GM21528 (cell line): ENCODE measurements around the gene BLACAT1.

Source experiments
- ATAC-seq: cut with Tn5 transposase; IDR thresholded peaks from one replicate; pipeline ENCODE4 v1.9.1; 2021; ENCODE audit warnings: mild to moderate bottlenecking, moderate library complexity; ENCODE audit not compliant: unreplicated experiment, low FRiP score

The BLACAT1 gene

DNA sequence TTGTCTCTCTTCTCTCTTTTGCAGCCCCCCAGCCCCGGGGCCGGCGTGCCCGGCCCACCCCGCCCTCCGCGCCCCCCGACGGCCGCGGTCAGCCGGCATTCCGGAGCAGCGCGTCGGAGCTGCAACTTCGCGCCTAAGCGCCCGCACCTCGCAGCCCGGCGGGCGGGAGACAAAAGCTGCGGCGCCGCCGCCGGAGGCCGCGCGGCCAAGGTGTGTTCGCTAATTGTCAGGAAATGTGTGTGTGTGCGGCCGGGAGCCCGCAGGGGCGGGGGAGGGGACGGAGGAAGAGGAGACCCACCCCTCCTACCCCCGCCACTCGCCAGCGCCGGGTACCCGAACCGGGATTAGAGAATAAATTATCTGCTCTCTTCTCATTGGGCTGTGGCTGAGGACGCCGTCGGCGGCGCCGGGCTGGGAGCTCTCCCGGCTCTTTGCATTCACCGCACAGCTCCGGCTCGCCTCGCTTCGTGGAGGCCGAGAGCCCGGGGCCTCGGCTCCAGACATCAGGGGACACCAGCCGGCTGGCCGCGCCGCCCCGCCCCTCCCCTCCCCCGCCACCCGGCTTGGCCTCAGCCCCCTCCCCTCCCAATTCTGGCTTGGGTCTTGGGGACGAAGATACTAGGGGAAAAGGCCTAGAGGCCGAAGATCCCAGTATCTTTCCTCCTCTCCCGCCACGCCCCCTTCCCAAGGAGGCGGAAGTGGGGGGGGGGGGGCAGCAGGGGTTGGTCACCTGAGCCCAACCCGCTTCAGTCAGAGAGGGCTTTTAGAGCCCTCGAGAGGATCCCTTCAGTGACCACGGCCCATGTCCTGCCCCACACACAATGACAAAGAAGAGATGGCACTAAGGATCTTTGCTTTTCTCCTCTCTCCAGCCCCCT is 1.3 kb upstream of the BLACAT1 start:
- ATAC-seq: no peak

- no peak for ATAC-seq
Observed at GRCh38 chr1:205456383-205456867, 580 bp upstream of the BLACAT1 start.

DNA sequence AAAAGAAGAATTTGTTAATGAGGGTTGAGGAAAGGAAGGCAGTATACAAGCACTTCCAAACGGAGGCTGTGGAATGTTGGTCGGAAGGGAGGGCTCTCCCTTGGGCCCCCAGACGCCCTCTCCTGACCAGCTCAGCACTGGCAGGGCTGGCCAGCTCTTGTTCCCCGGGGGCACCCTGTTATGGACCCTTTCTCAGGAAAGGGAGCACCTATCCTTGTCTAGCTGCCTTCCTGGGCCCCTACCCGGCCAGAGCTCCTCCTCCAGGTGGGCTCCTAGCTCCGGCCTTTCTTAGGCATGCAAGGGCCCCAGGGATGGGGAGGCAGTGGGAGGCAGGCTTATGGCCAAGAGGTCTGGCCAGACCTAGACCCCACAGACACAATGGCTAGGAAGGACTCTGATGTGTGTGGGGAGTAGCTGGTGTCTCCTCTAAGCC is 926 bp downstream of the BLACAT1 start:
- ATAC-seq: no peak

- ATAC-seq: no peak
Observed at GRCh38 chr1:205453466-205453865, 2.4 kb downstream of the BLACAT1 start.

GRCh38 chr1:205452933-205453332 is 2.9 kb downstream of the BLACAT1 start:
- no peak for ATAC-seq

DNA sequence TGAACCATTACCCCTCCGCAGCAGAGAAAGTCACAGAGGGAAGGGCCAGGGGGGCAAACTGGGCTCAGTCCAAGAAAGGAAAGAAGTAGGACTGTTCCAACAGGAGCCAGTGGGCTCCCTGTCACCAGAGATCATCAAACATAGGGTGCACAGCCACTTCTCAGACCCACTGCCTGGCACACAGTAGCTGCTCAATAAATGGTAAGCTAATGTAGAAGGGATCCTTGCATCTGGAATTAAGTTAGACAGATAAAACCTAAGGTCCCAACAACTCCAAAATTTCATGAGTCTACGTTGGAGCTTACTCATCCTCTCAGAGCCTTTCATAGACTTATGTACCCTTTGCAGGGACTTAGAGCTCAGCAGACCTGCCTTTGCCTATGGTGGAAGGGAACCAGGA is 3.5 kb downstream of the BLACAT1 start:
- no peak for ATAC-seq

GRCh38 chr1:205451759-205452164 is 4.1 kb downstream of the BLACAT1 start:
- no peak for ATAC-seq

DNA sequence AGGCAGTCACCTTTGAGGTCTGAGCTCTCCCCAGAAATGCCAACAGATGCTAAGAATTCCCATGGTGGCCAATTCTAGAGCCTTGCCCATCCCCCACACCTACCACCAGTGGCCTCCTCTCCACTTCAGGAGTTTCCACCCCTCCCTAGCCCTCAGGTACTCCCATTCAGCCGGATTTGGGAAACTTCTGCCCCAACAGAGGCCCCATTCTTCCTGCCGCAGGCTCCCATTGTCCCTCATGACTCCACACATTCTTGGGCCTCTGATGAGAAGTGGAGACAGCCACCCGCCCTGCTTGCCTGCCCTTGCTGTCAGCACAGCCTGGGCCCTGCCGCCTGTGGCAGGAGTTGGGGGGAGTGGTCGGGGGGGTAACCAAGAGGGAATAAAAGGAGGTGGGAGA is 4.6 kb downstream of the BLACAT1 start:
- ATAC-seq: no peak

DNA sequence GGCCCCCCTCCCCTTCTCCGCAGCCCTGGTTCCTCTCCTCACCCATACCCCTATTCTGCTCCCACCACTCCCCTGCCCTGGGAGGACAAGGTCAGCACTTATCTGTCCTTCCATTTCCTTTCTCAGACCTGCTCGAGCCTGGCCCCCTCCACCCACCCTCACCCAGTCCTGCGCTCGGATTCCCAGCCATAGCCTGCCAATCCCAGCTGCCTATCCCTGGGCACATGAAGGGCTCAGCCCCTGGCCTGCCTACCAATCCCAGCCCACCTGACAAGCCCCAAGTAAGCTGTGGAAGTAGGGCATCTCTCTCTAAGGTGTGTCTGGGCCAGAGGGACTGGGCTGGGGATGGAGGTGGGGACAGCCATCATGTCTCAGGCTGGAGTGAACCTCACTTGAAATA is 5.4 kb downstream of the BLACAT1 start:
- no peak for ATAC-seq

DNA sequence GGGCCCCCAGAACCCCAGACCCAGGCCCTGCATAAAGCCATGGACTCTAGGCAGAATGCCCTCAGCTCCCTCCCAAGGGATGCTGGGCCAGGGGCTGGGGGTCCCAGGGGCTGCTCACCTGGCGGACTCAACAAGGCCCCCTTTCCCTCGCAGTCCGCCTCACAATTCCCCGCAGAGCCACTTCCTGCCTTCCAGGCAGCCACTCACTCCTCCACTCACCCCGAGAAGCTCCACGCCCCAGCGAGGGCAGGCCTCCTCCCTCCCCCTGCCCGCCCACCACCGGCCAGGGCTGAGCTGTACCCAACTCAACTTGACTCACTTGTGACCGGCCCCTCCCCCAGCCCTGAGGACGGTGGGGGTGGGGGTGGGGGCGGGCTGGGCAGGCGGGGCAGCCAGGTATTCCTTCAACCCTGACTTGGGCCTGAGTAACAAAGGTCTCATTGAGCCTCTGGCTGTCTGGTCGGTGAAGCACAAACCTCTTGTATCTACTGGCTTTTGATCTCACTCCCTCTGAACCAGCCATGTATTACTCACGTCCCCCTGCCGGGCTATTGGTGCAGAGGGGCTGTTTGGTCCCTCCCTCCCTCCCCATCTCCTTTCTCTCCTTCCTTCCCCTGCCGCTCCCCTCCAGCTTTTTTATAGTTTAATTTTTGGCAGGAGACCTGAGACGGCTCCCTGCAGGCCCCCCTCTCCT is 5.9 kb downstream of the BLACAT1 start:
- ATAC-seq: no peak

DNA sequence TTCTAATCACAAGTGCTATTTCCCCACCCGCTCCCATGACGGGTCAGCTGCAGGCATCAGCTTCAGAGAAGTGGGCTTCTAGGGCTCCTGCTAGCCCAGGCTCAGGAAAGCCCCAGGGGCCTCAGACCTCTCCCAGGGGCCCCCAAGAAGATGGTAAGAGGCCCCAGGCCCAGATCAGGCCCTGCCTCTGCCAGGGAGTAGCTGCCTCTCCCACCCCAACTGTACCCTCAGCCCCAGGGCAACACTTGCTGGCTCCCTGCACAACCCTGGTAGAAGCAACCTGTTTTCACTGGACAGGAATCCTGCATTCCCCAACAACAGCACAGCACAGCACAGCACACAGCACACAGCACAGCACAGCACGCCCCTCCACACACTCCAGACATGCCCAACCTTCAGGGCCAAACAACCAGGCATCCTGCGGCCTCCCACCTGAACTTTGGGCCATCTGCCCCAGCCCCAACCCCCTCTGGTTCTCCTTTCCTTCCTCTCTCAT is 6.5 kb downstream of the BLACAT1 start:
- no peak for ATAC-seq

GRCh38 chr1:205448540-205449253 is 7.1 kb downstream of the BLACAT1 start:
- ATAC-seq: no peak

- ATAC-seq: no peak
Observed at GRCh38 chr1:205447457-205448341, 8.1 kb downstream of the BLACAT1 start.

DNA sequence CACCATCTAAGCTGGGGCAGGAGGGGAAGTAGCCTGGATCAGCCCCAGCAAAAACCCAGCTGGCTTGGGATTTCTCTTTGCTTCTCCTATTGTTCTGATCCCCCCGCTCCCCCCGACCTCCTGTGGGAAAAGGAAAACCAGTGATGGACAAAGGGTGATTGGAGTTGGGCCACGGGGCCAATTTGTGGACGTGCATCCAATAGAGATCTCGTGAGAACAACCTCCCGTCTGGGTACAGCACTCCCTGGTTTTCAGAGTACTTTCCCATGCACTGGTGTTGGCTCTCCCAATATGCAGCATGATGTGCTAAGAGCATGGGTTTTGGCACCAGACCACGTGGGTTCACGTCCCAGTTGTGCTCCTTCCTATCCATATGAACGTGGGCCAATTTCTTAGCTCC is 9.0 kb downstream of the BLACAT1 start:
- ATAC-seq: no peak

GRCh38 chr1:205445646-205445935 is 10.3 kb downstream of the BLACAT1 start:
- ATAC-seq: no peak

DNA sequence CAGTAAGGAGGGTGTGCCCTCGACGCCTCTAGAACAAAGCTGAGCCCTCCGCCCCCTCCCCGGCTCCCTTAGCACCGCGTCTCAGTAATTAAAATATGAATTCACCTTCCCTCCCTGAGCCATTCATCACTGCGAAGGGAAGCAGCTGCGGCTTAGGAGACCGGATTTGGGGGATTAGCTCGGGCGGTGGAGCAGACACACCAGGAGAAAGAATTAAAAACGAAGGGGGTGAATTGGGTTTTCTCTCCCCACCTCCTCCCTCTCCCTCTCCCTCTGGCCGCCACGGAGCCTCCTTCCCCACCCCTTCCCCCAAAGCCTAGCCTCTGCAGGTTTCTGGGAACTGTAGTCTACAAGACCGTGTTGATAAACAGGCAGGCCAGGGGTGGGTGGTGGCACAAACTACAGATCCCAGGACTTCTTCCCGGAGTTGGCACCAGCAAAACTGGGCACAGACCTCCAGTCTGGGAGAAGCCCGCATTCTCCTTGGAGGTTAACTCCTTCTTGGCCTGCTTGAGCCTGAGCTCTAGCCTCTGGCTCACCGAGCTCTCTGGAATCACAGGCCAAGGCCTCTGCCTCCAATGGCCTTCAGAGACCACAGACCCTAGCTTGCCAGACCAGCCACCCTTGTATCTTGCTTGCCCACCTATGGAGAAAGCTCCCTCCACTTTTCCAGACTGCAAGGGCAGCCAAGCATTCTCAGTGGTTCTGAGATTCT is 10.8 kb downstream of the BLACAT1 start:
- no peak for ATAC-seq

DNA sequence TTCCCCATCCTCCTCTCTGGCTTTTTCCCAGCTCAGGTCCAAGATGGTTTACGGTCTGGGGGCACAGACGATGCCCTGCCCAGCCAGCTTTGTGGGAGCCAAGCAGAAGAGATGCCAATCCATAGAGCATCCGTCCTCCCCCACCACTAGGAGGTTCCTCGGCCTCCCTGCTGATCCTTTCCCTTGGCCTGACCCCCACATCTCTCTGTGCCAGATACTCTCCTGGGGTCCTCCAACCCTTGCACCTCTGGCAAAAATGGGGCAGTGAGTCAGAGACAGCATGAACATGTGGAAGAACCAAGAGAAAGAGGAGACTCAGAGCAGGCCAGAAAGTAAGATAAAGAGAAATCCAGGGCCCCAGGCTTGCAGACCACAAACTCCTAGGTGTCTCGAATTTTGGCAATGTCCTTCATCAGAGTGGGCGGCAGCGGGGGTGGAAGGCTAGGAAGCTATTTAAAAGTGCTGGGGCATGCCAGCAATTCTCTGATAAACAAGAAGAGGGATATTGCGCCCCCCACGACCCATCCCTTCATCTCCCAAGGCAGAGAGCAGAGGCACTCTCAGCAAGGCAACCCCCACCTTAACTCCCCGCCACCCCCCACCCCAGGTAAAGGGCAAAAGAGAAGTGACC is 11.4 kb downstream of the BLACAT1 start:
- no peak for ATAC-seq

DNA sequence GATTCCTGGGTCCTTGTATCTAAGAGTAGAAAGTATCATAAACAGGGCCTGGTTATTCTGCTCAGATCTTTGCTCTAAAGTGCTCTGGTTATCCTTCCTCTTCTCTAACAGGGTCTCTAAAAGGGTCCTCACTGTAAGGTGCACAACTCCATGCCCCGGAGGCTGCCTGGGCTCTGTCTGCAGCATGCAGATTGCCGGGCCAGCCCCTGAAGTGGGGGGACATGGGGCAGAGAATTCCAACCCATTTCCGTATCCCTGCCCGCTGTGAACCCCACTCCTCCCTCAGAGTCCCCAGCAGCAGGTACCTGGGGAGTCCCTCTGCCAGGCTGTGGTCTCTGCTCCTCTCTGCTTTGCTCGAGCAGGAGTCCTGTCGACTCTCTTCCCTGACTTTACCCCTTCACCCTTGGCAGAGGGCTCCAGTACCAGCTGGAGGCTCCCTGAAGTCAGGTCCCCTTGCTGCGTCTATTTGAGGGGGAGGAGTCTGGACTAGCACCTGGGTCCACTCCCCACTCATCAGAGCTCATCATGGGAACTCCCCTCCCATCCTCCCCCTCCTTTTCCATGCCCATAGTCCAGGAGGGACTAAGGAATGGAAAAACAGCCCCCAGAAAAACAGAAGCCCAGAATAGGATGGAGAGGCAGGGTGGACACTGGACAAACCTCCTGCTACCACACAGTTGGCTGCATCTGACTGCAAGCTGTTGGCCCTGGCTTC is 12.1 kb downstream of the BLACAT1 start:
- no peak for ATAC-seq
